Astrocyte of the hippocampus (primary cell): ENCODE measurements around the gene ADGRB2.
"Not testable (repeated sequence)": the region's sequence is repeated elsewhere in the genome, so short reads cannot be mapped to it uniquely, and the experiment has no call there.

Experiments used
- DNase-seq: peaks from one replicate; pipeline ENCODE4 v3.0.0; 2011; ENCODE audit warnings: low read depth, low spot score

Gene ADGRB2

GRCh38 chr1:31730336-31731048, 33.6 kb downstream of the ADGRB2 start:
- DNase-seq: no peak

- DNase-seq: no peak
These were observed 36.3 kb downstream of the ADGRB2 start for GRCh38 chr1:31727849-31728248.

- DNase-seq: no peak
These were observed 36.9 kb downstream of the ADGRB2 start for GRCh38 chr1:31727195-31727594.

- DNase-seq: no peak
These were observed 37.4 kb downstream of the ADGRB2 start for GRCh38 chr1:31726715-31727114.

- peak; percentile 24 for DNase-seq
These were observed 38.2 kb downstream of the ADGRB2 start for GRCh38 chr1:31725777-31726535.

GRCh38 chr1:31725134-31725533, 39.0 kb downstream of the ADGRB2 start:
- no peak for DNase-seq

GRCh38 chr1:31723828-31724359, 40.2 kb downstream of the ADGRB2 start:
- DNase-seq: peak; percentile 89

GRCh38 chr1:31718327-31718897, 45.7 kb downstream of the ADGRB2 start:
- no peak for DNase-seq

- no peak for DNase-seq
These were observed 46.8 kb downstream of the ADGRB2 start for GRCh38 chr1:31717341-31717740.

- DNase-seq: no peak
These were observed 48.3 kb downstream of the ADGRB2 start for GRCh38 chr1:31715873-31716220.

- DNase-seq: peak; percentile 94
These were observed 48.9 kb downstream of the ADGRB2 start for GRCh38 chr1:31715087-31715872.

GRCh38 chr1:31714442-31715086, 49.6 kb downstream of the ADGRB2 start:
- DNase-seq: peak; percentile 81

GRCh38 chr1:31712630-31713029, 51.5 kb downstream of the ADGRB2 start:
- DNase-seq: peak; percentile 87

- DNase-seq: peak; percentile 86
These were observed 52.1 kb downstream of the ADGRB2 start for GRCh38 chr1:31712068-31712467.

- DNase-seq: peak; percentile 45
These were observed 55.8 kb downstream of the ADGRB2 start for GRCh38 chr1:31708324-31708723.

- DNase-seq: peak; percentile 72
These were observed 56.4 kb downstream of the ADGRB2 start for GRCh38 chr1:31707711-31708110.

- not testable (repeated sequence) for DNase-seq
These were observed 57.0 kb downstream of the ADGRB2 start for GRCh38 chr1:31707059-31707600.

- DNase-seq: no peak
These were observed 57.6 kb downstream of the ADGRB2 start for GRCh38 chr1:31706384-31707058.

GRCh38 chr1:31705080-31705866, 58.9 kb downstream of the ADGRB2 start:
- DNase-seq: peak; percentile 59
